Stimulated activated CD8-positive, alpha-beta memory T cell treated with anti-CD3 and anti-CD28 coated beads, Interleukin-4, amount 100 ng/mL, for 4 hours (primary cell): ENCODE measurements around the gene NBPF20.
"Not testable (repeated sequence)": the region's sequence is repeated elsewhere in the genome, so short reads cannot be mapped to it uniquely, and the experiment has no call there.

Source experiments
- DNase-seq, 2 donors: peaks; one replicate each; pipeline ENCODE4 v3.0.0-alpha.2; 2020; ENCODE audit warnings: low read depth in 2 of 2, low spot score in 1 of 2

Gene NBPF20

GRCh38 chr1:145424612-145425435 is 579 bp downstream of the NBPF20 start:
- peak in 1 of 2 donors; percentile 12 for DNase-seq

GRCh38 chr1:145415149-145415548 is 10.3 kb downstream of the NBPF20 start:
- DNase-seq: not testable (repeated sequence)

- not testable (repeated sequence) for DNase-seq
These were observed 18.1 kb downstream of the NBPF20 start for GRCh38 chr1:145407266-145407665.

GRCh38 chr1:145404949-145405348 is 20.5 kb downstream of the NBPF20 start:
- not testable (repeated sequence) for DNase-seq

GRCh38 chr1:145400701-145401100 is 24.7 kb downstream of the NBPF20 start:
- DNase-seq: not testable (repeated sequence)
